Muscle layer of colon (tissue), 2 donors: ENCODE results near the gene NEK5.
A peak's percentile ranks its signal among the peaks of the same experiment; 100 is the strongest.
"Not testable (repeated sequence)": the region's sequence is repeated elsewhere in the genome, so short reads cannot be mapped to it uniquely, and the experiment has no call there.

Experiments used
- H3K27ac ChIP-seq: one replicate; pipeline ENCODE4 v1.7.0; 2013; ENCODE audit warnings: low read depth, mild to moderate bottlenecking, low read length, moderate library complexity
- H3K27me3 ChIP-seq, 2 donors: one replicate each; pipeline ENCODE4 v1.7.0; 2013; ENCODE audit warnings: low read length in 2 of 2, mild to moderate bottlenecking in 2 of 2; ENCODE audit not compliant: insufficient read depth in 2 of 2, control insufficient read depth in 1 of 2
- H3K36me3 ChIP-seq: one replicate; pipeline ENCODE4 v1.7.0; 2013; ENCODE audit warnings: mild to moderate bottlenecking, low read length; ENCODE audit not compliant: insufficient read depth
- H3K4me1 ChIP-seq: one replicate; pipeline ENCODE4 v1.7.0; 2013; ENCODE audit warnings: mild to moderate bottlenecking, low read length; ENCODE audit not compliant: insufficient read depth
- H3K4me3 ChIP-seq, 2 donors: one replicate each; pipeline ENCODE4 v1.7.0; 2013; ENCODE audit warnings: low read length in 2 of 2, low read depth in 1 of 2, mild to moderate bottlenecking in 1 of 2, moderate library complexity in 1 of 2
- H3K9ac ChIP-seq: one replicate; pipeline ENCODE4 v1.7.0; 2013; ENCODE audit warnings: low read length
- H3K9me3 ChIP-seq: one replicate; pipeline ENCODE4 v1.7.0; 2013; ENCODE audit warnings: mild to moderate bottlenecking, low read length
- donor health status: abdominal sarcoma.
- donor health status: Adenocarcinoma of cecum.

Gene NEK5, protein sequence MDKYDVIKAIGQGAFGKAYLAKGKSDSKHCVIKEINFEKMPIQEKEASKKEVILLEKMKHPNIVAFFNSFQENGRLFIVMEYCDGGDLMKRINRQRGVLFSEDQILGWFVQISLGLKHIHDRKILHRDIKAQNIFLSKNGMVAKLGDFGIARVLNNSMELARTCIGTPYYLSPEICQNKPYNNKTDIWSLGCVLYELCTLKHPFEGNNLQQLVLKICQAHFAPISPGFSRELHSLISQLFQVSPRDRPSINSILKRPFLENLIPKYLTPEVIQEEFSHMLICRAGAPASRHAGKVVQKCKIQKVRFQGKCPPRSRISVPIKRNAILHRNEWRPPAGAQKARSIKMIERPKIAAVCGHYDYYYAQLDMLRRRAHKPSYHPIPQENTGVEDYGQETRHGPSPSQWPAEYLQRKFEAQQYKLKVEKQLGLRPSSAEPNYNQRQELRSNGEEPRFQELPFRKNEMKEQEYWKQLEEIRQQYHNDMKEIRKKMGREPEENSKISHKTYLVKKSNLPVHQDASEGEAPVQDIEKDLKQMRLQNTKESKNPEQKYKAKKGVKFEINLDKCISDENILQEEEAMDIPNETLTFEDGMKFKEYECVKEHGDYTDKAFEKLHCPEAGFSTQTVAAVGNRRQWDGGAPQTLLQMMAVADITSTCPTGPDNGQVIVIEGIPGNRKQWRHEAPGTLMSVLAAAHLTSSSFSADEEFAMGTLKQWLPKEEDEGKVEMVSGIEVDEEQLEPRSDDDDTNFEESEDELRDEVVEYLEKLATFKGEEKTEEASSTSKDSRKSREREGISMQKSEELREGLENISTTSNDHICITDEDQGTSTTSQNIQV

DNA sequence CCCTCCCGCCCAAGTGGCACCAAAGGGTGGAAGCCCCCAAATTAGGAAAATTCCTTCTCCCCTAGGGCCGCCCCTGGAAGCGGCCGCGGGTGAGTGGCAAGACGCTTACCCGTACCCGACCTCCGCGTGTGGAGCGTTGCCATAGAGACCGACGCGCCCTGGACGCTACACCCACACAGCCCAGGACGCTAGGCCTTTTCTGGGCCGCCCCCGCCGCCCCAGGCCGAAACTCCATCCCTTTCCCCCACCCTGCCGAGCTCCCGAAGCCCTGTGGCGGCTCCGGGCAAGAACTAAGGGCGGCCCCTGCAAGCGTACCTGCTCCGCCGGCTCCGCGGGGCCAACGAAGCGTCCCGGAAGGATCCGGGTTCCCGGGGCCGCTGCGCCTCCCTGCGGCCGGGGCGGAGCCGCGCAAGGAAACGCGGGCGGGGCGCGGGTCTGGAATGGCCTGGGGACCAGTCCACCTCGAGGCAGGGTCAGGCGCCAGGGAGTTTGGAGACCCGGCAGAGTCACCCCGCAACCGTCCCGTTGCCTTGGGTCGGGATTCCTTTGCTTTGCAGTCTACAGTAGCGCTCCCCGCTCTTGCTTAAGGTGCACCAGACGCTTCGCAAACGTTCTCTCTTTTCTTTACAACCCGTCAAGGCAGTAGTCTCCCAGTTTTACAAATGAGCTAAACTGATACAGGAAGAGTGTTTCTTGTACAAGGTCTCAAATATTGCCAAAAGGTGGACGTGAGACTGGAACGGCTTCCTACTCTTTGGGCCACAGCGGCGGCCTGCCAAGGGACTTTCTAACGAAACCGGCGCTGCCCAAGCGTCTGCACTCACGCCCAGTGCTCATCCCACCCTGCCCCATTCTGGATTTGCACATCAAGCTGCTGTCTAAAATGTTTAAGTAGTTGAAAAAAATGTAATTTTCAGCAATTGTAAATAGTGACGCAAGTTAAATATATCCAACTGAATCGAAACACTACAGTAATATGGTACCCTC lies at the start of gene NEK5:
Gene NEK5 (minus strand): TSS at position 360 of the 987 bp plus-strand sequence. CDS start 1,591 bp downstream, outside the sequence.
- Histone ChIP-seq H3K9ac (peak within 1 kb of the TSS; percentile 17), H3K27ac (peak within 1 kb of the TSS; percentile 49), H3K4me3 (peak within 1 kb of the TSS; percentile 66), H3K9me3 (no peaks in the 10 kb centered on the region), H3K36me3 (peaks cover 16% of the 10 kb centered on the region), H3K4me1 (peaks cover 15% of the 10 kb centered on the region), H3K27me3 (no peaks in the 10 kb centered on the region)

DNA sequence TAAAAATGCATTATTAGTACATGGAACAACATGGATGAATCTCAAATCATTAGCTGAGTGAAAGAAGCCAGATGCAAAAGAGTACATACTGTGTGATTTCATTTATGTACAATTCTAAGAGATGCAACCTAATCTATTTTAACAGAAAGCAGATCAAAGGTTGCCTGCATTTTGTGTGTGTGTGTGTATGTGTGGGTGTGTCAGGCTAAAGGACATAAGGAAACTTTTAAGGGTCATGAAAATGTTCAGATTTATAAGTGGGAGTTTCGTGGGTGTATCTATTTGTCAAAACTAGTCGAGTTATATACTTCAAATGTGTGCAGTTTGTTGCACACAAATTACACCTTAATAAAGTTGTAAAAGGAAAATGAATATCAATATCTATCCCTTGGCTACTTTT lies 48.4 kb upstream of the NEK5 start:
- Histone ChIP-seq H3K4me3 (no peak overlapping the region), H3K27ac (no peak overlapping the region), H3K9ac (no peak overlapping the region), H3K4me1 (no peaks in the 10 kb centered on the region), H3K36me3 (peaks cover 29% of the 10 kb centered on the region), H3K27me3 (no peaks in the 10 kb centered on the region), H3K9me3 (no peaks in the 10 kb centered on the region)

DNA sequence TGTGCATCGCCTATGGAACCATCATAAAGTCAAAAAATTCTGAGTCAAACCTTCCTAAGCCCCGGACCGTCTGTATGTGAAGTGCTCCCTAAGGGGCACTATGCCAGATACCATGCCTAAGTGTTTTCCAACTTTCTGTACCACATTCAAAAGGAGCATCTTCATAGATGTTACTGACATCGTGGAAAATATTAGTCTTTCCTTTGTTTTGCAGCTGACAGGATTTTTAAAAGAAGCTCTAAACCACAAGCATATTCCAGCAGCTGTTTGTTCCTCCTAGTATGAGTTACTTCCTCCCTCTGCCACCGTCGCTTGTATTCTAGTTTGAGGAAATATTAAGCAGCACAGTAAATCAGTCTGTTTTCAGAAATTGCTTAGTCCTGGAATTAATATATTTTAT lies 45.1 kb upstream of the NEK5 start:
- not testable (repeated sequence) for H3K27ac ChIP-seq, H3K4me1 ChIP-seq, H3K4me3 ChIP-seq, H3K27me3 ChIP-seq, H3K9ac ChIP-seq, H3K9me3 ChIP-seq
- H3K36me3 ChIP-seq = peaks cover 21% of the 10 kb centered on the region

DNA sequence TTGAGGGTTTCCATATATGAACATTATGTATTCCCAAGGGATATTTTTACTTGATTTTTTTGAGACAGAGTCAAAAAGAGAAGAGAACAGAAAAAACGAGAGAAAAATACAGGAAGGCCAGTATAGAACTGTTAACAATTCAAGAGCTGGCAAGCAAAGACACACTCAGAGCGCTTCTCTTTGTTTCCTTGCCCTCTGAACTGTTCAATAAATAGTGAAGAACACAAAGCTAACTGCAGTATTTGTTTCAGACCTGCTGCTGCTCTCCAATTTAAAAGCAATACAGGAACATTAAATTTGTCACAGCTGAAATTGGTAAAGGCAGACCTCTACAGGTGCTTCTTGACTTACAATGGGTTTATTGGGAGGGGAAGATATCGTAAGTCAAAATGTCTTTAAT lies 44.5 kb upstream of the NEK5 start:
- no peak overlapping the region for H3K9ac ChIP-seq

DNA sequence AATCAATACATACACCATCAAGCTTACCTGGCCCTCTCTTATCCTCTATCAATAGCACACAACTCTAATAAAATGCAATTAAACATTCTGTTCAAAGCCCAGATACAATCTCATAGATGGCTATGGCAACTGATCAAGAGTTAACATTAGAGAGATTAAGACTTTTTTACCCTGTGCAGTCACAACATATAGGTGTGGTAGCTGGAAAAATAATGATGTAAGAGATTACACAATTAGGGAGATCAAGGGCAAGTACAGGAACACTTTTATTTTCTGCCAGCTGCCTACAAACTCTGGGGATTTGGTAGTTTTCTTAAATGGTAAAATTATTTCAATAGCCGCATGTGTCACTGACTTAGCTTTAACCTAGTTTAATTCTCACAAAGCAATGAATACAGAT lies 42.8 kb upstream of the NEK5 start:
- H3K4me1 ChIP-seq, H3K27ac ChIP-seq, H3K27me3 ChIP-seq, H3K9ac ChIP-seq, H3K4me3 ChIP-seq, H3K9me3 ChIP-seq: not testable (repeated sequence)
- peaks cover 16% of the 10 kb centered on the region for H3K36me3 ChIP-seq

More for the DNA sequence above, 44.5 kb upstream of the NEK5 start:
- Histone ChIP-seq H3K4me3 (no peak overlapping the region), H3K27me3 (no peaks in the 10 kb centered on the region), H3K4me1 (no peaks in the 10 kb centered on the region), H3K27ac (no peak overlapping the region), H3K36me3 (peaks cover 21% of the 10 kb centered on the region), H3K9me3 (no peaks in the 10 kb centered on the region)

DNA sequence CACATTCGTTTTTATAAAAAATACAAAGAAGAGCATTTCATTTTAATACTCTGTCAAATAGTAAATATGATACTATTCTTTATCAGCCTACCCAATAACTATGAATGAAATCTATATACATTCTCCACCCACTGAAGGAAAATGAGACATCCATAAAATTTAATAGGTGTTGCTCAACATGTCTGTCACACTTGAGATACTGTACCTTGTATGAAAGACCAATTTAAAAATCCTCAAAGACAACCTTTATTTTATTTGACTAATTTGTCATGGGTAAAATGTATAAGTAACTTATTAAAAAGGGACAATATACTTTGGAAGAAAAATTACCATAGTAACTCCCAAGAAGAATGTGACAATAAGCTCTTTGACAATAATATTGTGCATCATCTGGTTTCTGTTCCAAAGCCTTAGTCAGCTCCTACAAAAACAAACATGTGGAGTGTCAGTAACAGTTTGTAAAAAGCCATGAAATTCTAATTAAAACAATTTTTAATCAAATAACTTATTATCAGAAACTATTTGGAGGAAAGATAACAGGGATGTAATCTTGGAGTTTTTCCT lies 42.0 kb upstream of the NEK5 start:
- not testable (repeated sequence) for H3K27ac ChIP-seq, H3K4me1 ChIP-seq, H3K9me3 ChIP-seq, H3K9ac ChIP-seq, H3K27me3 ChIP-seq, H3K4me3 ChIP-seq
- H3K36me3 ChIP-seq = peaks cover 16% of the 10 kb centered on the region

DNA sequence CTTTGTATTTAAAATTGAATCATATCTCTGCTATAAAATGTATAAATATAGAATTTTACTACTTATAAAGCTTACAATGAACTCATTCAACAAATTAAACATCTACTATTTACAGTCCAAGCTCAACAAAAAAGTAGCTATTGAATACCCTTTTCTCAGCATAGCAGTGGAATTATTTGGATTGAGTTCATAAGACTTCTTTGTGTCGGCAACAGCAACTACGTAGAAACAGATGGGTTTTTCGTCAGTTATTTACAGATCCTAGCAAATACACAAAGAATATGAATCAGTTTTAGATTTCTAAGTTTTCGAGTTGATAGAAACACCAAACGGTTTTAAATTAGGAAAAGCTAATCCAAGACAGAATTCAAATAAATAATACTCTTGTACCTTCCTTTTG lies 41.0 kb upstream of the NEK5 start:
- Histone ChIP-seq H3K27ac (no peak overlapping the region), H3K4me3 (no peak overlapping the region), H3K36me3 (peaks cover 9% of the 10 kb centered on the region), H3K9me3 (no peaks in the 10 kb centered on the region), H3K4me1 (no peaks in the 10 kb centered on the region), H3K27me3 (no peaks in the 10 kb centered on the region), H3K9ac (no peak overlapping the region)

DNA sequence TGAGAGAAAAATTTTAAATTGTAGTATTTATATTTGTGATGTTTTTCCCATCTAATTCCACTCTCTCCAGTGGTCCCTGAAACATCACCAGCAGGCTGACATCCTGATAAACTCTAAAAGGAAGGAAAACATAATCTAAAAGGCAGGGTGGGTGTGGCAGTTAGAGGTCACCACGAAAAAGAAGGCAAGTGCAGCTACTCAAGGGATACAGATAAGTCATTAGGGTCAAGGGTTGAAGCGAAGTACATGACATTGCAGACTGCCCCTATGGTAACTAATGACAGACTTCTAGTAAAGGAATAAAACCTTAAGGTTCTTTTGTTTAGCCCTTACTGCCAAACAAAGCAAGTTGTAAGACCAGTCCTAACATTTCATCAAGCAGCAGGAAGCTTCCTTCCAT lies 36.5 kb upstream of the NEK5 start:
- no peaks in the 10 kb centered on the region for H3K9me3 ChIP-seq
- H3K27me3 ChIP-seq = no peaks in the 10 kb centered on the region
- no peaks in the 10 kb centered on the region for H3K36me3 ChIP-seq
- no peak overlapping the region for H3K4me3 ChIP-seq
- H3K4me1 ChIP-seq = no peaks in the 10 kb centered on the region
- no peak overlapping the region for H3K27ac ChIP-seq
- no peak overlapping the region for H3K9ac ChIP-seq

DNA sequence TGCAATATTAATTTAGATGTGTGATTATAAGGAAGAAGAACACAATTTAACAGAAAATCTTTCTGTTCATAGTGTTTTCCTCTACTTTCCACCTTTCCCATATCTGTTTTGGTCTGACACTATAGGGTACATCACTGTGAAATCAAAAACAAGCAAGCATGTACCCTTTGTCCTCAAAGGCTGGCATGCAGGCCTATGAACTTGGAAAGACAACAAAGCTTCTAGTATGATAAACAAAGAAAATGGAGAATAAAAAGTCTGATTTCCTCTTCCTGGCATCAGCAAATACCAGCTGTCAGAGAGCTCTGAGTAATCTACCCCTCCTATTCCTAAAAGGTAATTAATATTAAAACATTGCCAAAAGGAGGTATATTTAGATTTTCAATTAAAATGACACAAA lies 36.1 kb upstream of the NEK5 start:
- Histone ChIP-seq H3K9me3 (no peaks in the 10 kb centered on the region), H3K27ac (no peak overlapping the region), H3K27me3 (no peaks in the 10 kb centered on the region), H3K4me3 (no peak overlapping the region), H3K36me3 (no peaks in the 10 kb centered on the region), H3K9ac (no peak overlapping the region), H3K4me1 (peaks cover 1% of the 10 kb centered on the region)

DNA sequence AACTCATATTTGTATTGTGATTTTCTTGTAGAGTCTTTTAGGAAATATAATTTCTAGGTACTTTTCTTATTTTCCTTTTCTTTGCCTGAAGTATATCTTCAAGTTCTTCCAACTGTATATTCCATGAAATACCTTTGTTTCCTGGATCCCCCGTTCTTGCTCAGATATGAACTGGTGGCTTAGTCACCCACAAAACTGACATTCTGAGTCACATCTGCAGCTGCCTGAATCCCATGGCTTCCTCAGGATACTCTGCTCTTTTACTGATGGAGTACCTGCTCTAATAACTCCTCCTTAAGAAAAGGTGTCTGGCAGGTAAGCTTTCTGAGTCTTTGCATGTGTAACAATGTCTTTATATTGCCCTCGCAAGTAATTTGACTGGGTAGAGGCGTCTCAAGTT lies 35.0 kb upstream of the NEK5 start:
- H3K9me3 ChIP-seq, H3K4me3 ChIP-seq, H3K27me3 ChIP-seq, H3K27ac ChIP-seq, H3K36me3 ChIP-seq, H3K9ac ChIP-seq, H3K4me1 ChIP-seq: not testable (repeated sequence)
